HK-2 (cell line): ENCODE results near the gene C19orf38.
"Not testable (repeated sequence)": the region's sequence is repeated elsewhere in the genome, so short reads cannot be mapped to it uniquely, and the experiment has no call there.

Experiments
- DNase-seq: peaks from one replicate; pipeline ENCODE4 v3.0.0-alpha.2; 2018; ENCODE audit not compliant: unreplicated experiment

Gene C19orf38

GRCh38 chr19:10823690-10824089 lies 24.5 kb upstream of the C19orf38 start:
- no peak for DNase-seq

- no peak for DNase-seq
Observed at GRCh38 chr19:10826231-10826630, 22.0 kb upstream of the C19orf38 start.

- no peak for DNase-seq
Observed at GRCh38 chr19:10826846-10827245, 21.4 kb upstream of the C19orf38 start.

- no peak for DNase-seq
Observed at GRCh38 chr19:10828981-10829821, 19.0 kb upstream of the C19orf38 start.

GRCh38 chr19:10829967-10830366 lies 18.2 kb upstream of the C19orf38 start:
- DNase-seq, result no peak

GRCh38 chr19:10830370-10830769 lies 17.8 kb upstream of the C19orf38 start:
- DNase-seq, result no peak

GRCh38 chr19:10830931-10831779 lies 17.1 kb upstream of the C19orf38 start:
- DNase-seq, result no peak

GRCh38 chr19:10831987-10832938 lies 16.0 kb upstream of the C19orf38 start:
- DNase-seq, result no peak

- DNase-seq, result no peak
Observed at GRCh38 chr19:10832939-10833296, 15.3 kb upstream of the C19orf38 start.

GRCh38 chr19:10835089-10835753 lies 13.0 kb upstream of the C19orf38 start:
- DNase-seq, result no peak

- peak; percentile 99 for DNase-seq
Observed at GRCh38 chr19:10835754-10836478, 12.3 kb upstream of the C19orf38 start, which contains the start of gene TMED1. TMED1 (minus strand) TSS chr19:10836212; CDS start chr19:10836191, 21 bp downstream.

- peak; percentile 88 for DNase-seq
Observed at GRCh38 chr19:10836479-10837330, 11.5 kb upstream of the C19orf38 start.

GRCh38 chr19:10837649-10838048 lies 10.6 kb upstream of the C19orf38 start:
- DNase-seq, result not testable (repeated sequence)

GRCh38 chr19:10838377-10838776 lies 9.8 kb upstream of the C19orf38 start:
- no peak for DNase-seq

GRCh38 chr19:10839114-10840050 lies 8.8 kb upstream of the C19orf38 start:
- no peak for DNase-seq

- no peak for DNase-seq
Observed at GRCh38 chr19:10842788-10843187, 5.4 kb upstream of the C19orf38 start.

GRCh38 chr19:10846500-10847202 lies 1.6 kb upstream of the C19orf38 start:
- no peak for DNase-seq

GRCh38 chr19:10850631-10851030 lies 2.4 kb downstream of the C19orf38 start:
- DNase-seq, result no peak
